Loucy (cell line): Measurements from ENCODE around the gene PRSS36.

Experiments
- H2AFZ ChIP-seq: fragments of 200-600 bp; sonication (generic); 2 replicates; pipeline ENCODE4 v1.6.0; 2016; ENCODE audit warnings: antibody characterized with exemption, mild to moderate bottlenecking, low read length, moderate library complexity
- H3F3A ChIP-seq: fragments of 200-600 bp; 2 replicates; pipeline ENCODE4 v1.6.0; 2016; ENCODE audit warnings: antibody characterized with exemption, low read depth, mild to moderate bottlenecking
- H3K27me3 ChIP-seq: fragments of 200-600 bp; sonication (generic); 2 replicates; pipeline ENCODE4 v1.6.1; 2014; ENCODE audit warnings: low read length, mild to moderate bottlenecking; ENCODE audit not compliant: insufficient read depth, poor library complexity, severe bottlenecking
- H3K36me3 ChIP-seq: fragments of 200-600 bp; sonication (generic); 2 replicates; pipeline ENCODE4 v1.6.1; 2016; ENCODE audit warnings: low read length; ENCODE audit not compliant: insufficient read depth
- H3K4me1 ChIP-seq: fragments of 200-600 bp; sonication (generic); 2 replicates; pipeline ENCODE4 v1.5.1; 2014; ENCODE audit warnings: low read length, mild to moderate bottlenecking; ENCODE audit not compliant: insufficient read depth, poor library complexity, severe bottlenecking
- H3K4me2 ChIP-seq: fragments of 200-600 bp; sonication (generic); 2 replicates; pipeline ENCODE4 v1.6.0; 2014; ENCODE audit warnings: antibody characterized with exemption, low read length, low read depth, mild to moderate bottlenecking; ENCODE audit not compliant: poor library complexity, severe bottlenecking
- H3K4me3 ChIP-seq: fragments of 200-600 bp; sonication (generic); 2 replicates; pipeline ENCODE4 v1.5.1; 2014; ENCODE audit warnings: low read length, mild to moderate bottlenecking, mixed read lengths; ENCODE audit not compliant: poor library complexity, severe bottlenecking
- H3K79me2 ChIP-seq: fragments of 200-600 bp; sonication (generic); 2 replicates; pipeline ENCODE4 v1.6.1; 2014; ENCODE audit warnings: low read length; ENCODE audit not compliant: insufficient read depth
- H3K9ac ChIP-seq: fragments of 200-600 bp; sonication (generic); 2 replicates; pipeline ENCODE4 v1.6.0; 2014; ENCODE audit warnings: mild to moderate bottlenecking, low read depth, low read length, moderate library complexity; ENCODE audit not compliant: poor library complexity, severe bottlenecking
- H3K9me2 ChIP-seq: fragments of 200-600 bp; sonication (generic); replicated peaks from 2 replicates; pipeline ENCODE4 v1.6.1; 2016; ENCODE audit warnings: low read depth, low read length, mixed read lengths
- H3K9me3 ChIP-seq: fragments of 200-600 bp; sonication (generic); 2 replicates; pipeline ENCODE4 v1.6.1; 2014; ENCODE audit warnings: mild to moderate bottlenecking, antibody characterized with exemption, low read length, low read depth; ENCODE audit not compliant: insufficient read depth
- H4K20me1 ChIP-seq: fragments of 200-600 bp; sonication (generic); 2 replicates; pipeline ENCODE4 v1.6.0; 2014; ENCODE audit warnings: antibody characterized with exemption, low read length, mild to moderate bottlenecking; ENCODE audit not compliant: insufficient read depth, poor library complexity, severe bottlenecking
- CTCF ChIP-seq: fragments of 200-600 bp; sonication (generic); conservative IDR thresholded peaks from 2 replicates; pipeline ENCODE4 v1.5.1; 2014; ENCODE audit warnings: mild to moderate bottlenecking, antibody characterized with exemption, low read length
- EZH2phosphoT487 ChIP-seq: fragments of 200-600 bp; IDR thresholded peaks from 2 replicates; pipeline ENCODE4 v1.6.1; 2018; ENCODE audit warnings: antibody characterized with exemption, mild to moderate bottlenecking, moderate library complexity, borderline replicate concordance

Gene PRSS36

GRCh38 chr16:31148896-31149295 is 970 bp downstream of the PRSS36 start:
- H3F3A ChIP-seq, result no peaks in the 10 kb centered on the region
- no peak overlapping the region for H3K4me2 ChIP-seq
- TF ChIP-seq EZH2phosphoT487 (no peak), CTCF (no peak)
- H2AFZ ChIP-seq, result no peak overlapping the region
- H3K27me3 ChIP-seq, result no peaks in the 10 kb centered on the region
- no peaks in the 10 kb centered on the region for H3K9me3 ChIP-seq
- H3K36me3 ChIP-seq, result no peaks in the 10 kb centered on the region
- no peaks in the 10 kb centered on the region for H3K79me2 ChIP-seq
- no peak overlapping the region for H3K9ac ChIP-seq
- no peak overlapping the region for H3K4me3 ChIP-seq
- H3K9me2 ChIP-seq, result no peaks in the 10 kb centered on the region
- H3K4me1 ChIP-seq, result no peaks in the 10 kb centered on the region
- H4K20me1 ChIP-seq, result no peaks in the 10 kb centered on the region

DNA sequence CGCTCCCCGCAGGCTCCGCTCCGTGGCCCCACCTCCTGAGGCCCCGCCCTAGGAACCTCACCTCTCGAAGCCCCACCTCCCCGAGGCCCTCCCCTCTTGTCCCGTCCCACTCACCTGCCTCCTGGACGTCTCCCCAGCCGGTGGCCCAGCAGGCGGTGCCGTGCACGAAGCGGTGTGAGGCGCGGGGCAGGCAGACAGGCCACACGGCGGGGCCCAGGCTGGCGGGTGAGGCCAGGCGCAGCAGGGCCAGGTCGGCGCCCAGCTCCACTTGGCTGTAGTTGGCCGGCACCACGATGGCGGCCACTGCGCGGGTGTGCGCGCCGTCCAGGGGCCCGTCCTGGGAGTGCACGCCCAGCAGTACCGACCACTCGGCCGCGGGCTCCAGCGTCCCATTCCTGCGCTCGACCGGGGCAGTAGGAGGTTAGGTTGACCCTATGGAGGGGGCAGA is 1.6 kb downstream of the PRSS36 start:
- Histone ChIP-seq H2AFZ (no peak overlapping the region), H3K9me3 (no peaks in the 10 kb centered on the region), H3K36me3 (no peaks in the 10 kb centered on the region), H3F3A (no peaks in the 10 kb centered on the region), H4K20me1 (no peaks in the 10 kb centered on the region), H3K4me1 (no peaks in the 10 kb centered on the region), H3K9ac (no peak overlapping the region), H3K27me3 (no peaks in the 10 kb centered on the region), H3K9me2 (no peaks in the 10 kb centered on the region), H3K4me3 (no peak overlapping the region), H3K4me2 (no peak overlapping the region), H3K79me2 (no peaks in the 10 kb centered on the region)
- TF ChIP-seq EZH2phosphoT487 (no peak), CTCF (no peak)

- Histone ChIP-seq H3K9me2 (no peaks in the 10 kb centered on the region), H3K4me1 (peaks cover 5% of the 10 kb centered on the region), H3K27me3 (no peaks in the 10 kb centered on the region), H3K4me2 (no peak overlapping the region), H2AFZ (no peak overlapping the region), H3K79me2 (no peaks in the 10 kb centered on the region), H3K36me3 (no peaks in the 10 kb centered on the region), H3K4me3 (no peak overlapping the region), H3K9me3 (no peaks in the 10 kb centered on the region), H3K9ac (no peak overlapping the region), H3F3A (no peaks in the 10 kb centered on the region), H4K20me1 (no peaks in the 10 kb centered on the region)
- TF ChIP-seq CTCF (no peak), EZH2phosphoT487 (no peak)
Observed at GRCh38 chr16:31147574-31147973, 2.3 kb downstream of the PRSS36 start.
